HepG2 (cell line): ENCODE results near the gene WNT10A. TPM values are rescaled to one million over a fixed set of nuclear protein-coding genes. Genes with fewer than 3 reads are reported as not detected.

ENCODE experiments used
- ATAC-seq: fragments of 200-7000 bp; cut with Tn5 transposase; 3 replicates; pipeline ENCODE4 v1.9.1; 2020; ENCODE audit warnings: mild to moderate bottlenecking, moderate library complexity
- BruUV-seq: library from RNA; stranded (reverse); fragments of 400-500 nt; replicated peaks from 2 replicates; lab custom pipeline; 2021; lab: Mats Ljungman, UMichigan
- CTCF ChIA-PET: fragments of 300-600 bp; formaldehyde crosslinking; extraction: SDS; loops from one replicate; lab custom pipeline; 2021; ENCODE audit warnings: low total read pairs, inconsistent platforms, low intra/inter-chr PET ratio; lab: Yijun Ruan, JAX
- POLR2A ChIA-PET: fragments of 350-600 bp; sonication (Branson Sonifier 250); formaldehyde crosslinking; loops from one replicate; lab custom pipeline; 2020; ENCODE audit warnings: antibody characterized with exemption, inconsistent platforms; lab: Yijun Ruan, JAX
- DNase-seq: peaks from one replicate; pipeline ENCODE4 v3.0.0-alpha.2; 2015; ENCODE audit warnings: low spot score
- FAIRE-seq: peaks from 3 replicates; lab custom pipeline; 2011; peaks lifted over from hg19 to GRCh38; lab: Jason Lieb, UNC
- H2AFZ ChIP-seq: one replicate; pipeline ENCODE4 v1.6.1; 2011; ENCODE audit warnings: low read length, inconsistent platforms
- H3K27ac ChIP-seq: fragments of 300-600 bp; 3 replicates; pipeline ENCODE4 v1.8.0; 2011; ENCODE audit warnings: mixed run types, mild to moderate bottlenecking, mixed read lengths, low read length, inconsistent platforms; ENCODE audit not compliant: insufficient read depth; ENCODE audit errors: extremely low read length
- H3K27me3 ChIP-seq, 2 experiments: fragments of 200-600 bp in 1 of 2; 2 replicates in 1 of 2; 3 replicates in 1 of 2; pipeline versions ENCODE4 v1.6.0 to v1.8.0; 2011; ENCODE audit warnings: low read length in 2 of 2, mild to moderate bottlenecking in 2 of 2, moderate library complexity in 2 of 2, inconsistent platforms in 1 of 2; ENCODE audit not compliant: insufficient read depth in 2 of 2, control insufficient read depth in 1 of 2
- H3K36me3 ChIP-seq, 2 experiments: fragments of 200-600 bp in 1 of 2; replicated peaks in 1 of 2; 2 replicates in 1 of 2; 3 replicates in 1 of 2; pipeline versions ENCODE4 v1.5.1 to v1.8.0; 2011; ENCODE audit warnings: low read length in 2 of 2, inconsistent platforms in 1 of 2; ENCODE audit not compliant: insufficient read depth in 2 of 2, control insufficient read depth in 1 of 2
- H3K4me1 ChIP-seq: 2 replicates; pipeline ENCODE4 v1.5.1; 2012; ENCODE audit warnings: low read length, inconsistent platforms; ENCODE audit not compliant: insufficient read depth
- H3K4me2 ChIP-seq: 2 replicates; pipeline ENCODE4 v1.6.0; 2011; ENCODE audit warnings: low read depth, low read length, inconsistent platforms
- H3K4me3 ChIP-seq, 3 experiments: fragments of 200-600 bp in 1 of 3; sonication (generic), shearing (Covaris generic) in 1 of 3; replicated peaks in 1 of 3; 2 replicates each; pipeline ENCODE4 v1.5.1; 2011 to 2016; ENCODE audit warnings: low read length in 3 of 3, inconsistent platforms in 2 of 3, low read depth in 2 of 3, mild to moderate bottlenecking in 2 of 3, control low read depth in 1 of 3, mixed read lengths in 1 of 3; ENCODE audit not compliant: insufficient read depth in 1 of 3
- H3K79me2 ChIP-seq: one replicate; pipeline ENCODE4 v1.6.1; 2011; ENCODE audit warnings: low read length, inconsistent platforms; ENCODE audit not compliant: insufficient read depth
- H3K9ac ChIP-seq: 2 replicates; pipeline ENCODE4 v1.6.0; 2011; ENCODE audit warnings: mild to moderate bottlenecking, low read depth, low read length, inconsistent platforms; ENCODE audit not compliant: insufficient read depth
- H3K9me3 ChIP-seq: 2 replicates; pipeline ENCODE4 v1.5.1; 2012; ENCODE audit warnings: mild to moderate bottlenecking, low read length
- H4K20me1 ChIP-seq: 2 replicates; pipeline ENCODE4 v1.6.0; 2011; ENCODE audit warnings: inconsistent platforms, mild to moderate bottlenecking, low read length, moderate library complexity; ENCODE audit not compliant: insufficient read depth
- BRCA1 ChIP-seq: sonication (generic); formaldehyde crosslinking; IDR thresholded peaks from 2 replicates; pipeline ENCODE4 v1.4.0; 2020; ENCODE audit warnings: missing genetic modification reagents
- EZH2 ChIP-seq: conservative IDR thresholded peaks from 2 replicates; pipeline ENCODE4 v1.6.1; 2012; ENCODE audit warnings: mild to moderate bottlenecking, low read depth, low read length, moderate library complexity
- MTF2 ChIP-seq: sonication (generic); formaldehyde crosslinking; IDR thresholded peaks from 2 replicates; pipeline ENCODE4 v1.5.0; 2020; ENCODE audit warnings: missing genetic modification reagents, borderline replicate concordance
- ONECUT2 ChIP-seq: sonication (generic); formaldehyde crosslinking; IDR thresholded peaks from 2 replicates; pipeline ENCODE4 v1.4.0; 2020; ENCODE audit warnings: missing genetic modification reagents
- ZNF382 ChIP-seq: sonication (generic); formaldehyde crosslinking; IDR thresholded peaks from 2 replicates; pipeline ENCODE4 v1.5.0; 2020; ENCODE audit warnings: missing genetic modification reagents, mild to moderate bottlenecking, borderline replicate concordance
- ZNF768 ChIP-seq: sonication (generic); formaldehyde crosslinking; IDR thresholded peaks from 2 replicates; pipeline ENCODE4 v1.4.0; 2020; ENCODE audit warnings: missing genetic modification reagents
- WGBS: methylation state at CpG from one replicate; pipeline ENCODE4 v1.1.6; 2017; ENCODE audit warnings: low lambda C conversion rate; 5-methylcytosine and 5-hydroxymethylcytosine counted together
- in situ Hi-C: cut with HindIII; loops from 2 replicates; pipeline ENCODE4 v1.10.0; 2017; ENCODE audit warnings: low pct_unique_long_range_greater_than_20kb; ENCODE audit not compliant: extremely low pct_ligation_motif_present
- intact Hi-C: fragments of 100-400 bp; cut with micrococcal nuclease; formaldehyde crosslinking; loops from one replicate; pipeline ENCODE4 v1.10.0; 2022; ENCODE audit not compliant: unreplicated experiment
- polyA plus RNA-seq, 8 experiments: library from polyadenylated mRNA; depleted of rRNA in 3 of 8; stranded (reverse) in 7 of 8; unstranded in 1 of 8; fragments of >200 nt; fragmentation: Illumina TruSeq in 4 of 8; extraction: Trizol in 4 of 8; gene quantifications; 2 replicates each; pipeline versions ENCODE4 v1.2.1 to v1.2.3, GENCODE V29; 2011 to 2016; ENCODE audit warnings: low read depth in 4 of 8, missing spikeins in 1 of 8, mixed read lengths in 1 of 8; ENCODE audit not compliant: insufficient read depth in 1 of 8
- total RNA-seq, 5 experiments: library from RNA; depleted of rRNA; stranded (reverse); fragments of >200 nt; fragmentation: Illumina TruSeq; extraction: Trizol; gene quantifications; 2 replicates each; pipeline ENCODE4 v1.2.3, GENCODE V29; 2016; ENCODE audit warnings: low read depth in 1 of 5

WNT10A gene
- total and polyA plus RNA-seq, 2 of the 13 experiments (the other 11 are each of a cell fraction or from before 2014, with no cell fraction given) = 0.03 TPM; not detected in 1

DNA sequence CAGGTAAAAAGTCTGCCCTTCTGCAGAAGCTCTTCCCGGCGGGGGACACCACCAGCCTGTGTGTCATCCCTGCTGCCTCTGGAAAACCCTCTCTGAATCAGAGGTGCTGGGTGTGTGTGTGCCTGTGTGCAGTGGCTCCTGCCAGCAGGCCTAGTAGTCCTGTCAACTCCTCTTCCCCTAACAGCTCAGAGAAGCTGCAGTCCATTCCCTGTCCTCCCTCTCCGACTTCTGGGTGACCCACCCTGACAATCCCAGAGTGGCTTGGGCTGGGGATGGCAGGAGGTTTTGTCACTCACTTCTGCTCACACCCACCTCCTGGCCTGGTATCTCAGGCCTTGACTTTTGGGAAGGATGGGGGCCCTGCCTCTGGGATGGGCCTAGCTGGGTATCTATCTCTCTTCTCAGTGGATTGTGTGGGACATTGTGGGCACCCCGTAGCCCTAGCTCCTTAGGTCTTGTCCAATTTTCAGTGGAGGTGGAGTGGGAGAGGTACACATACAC, 2.3 kb downstream of the WNT10A start:
- peaks cover 36 to 91% of the 10 kb centered on the region in 2 experiments for H3K27me3 ChIP-seq
- H2AFZ ChIP-seq = no peak overlapping the region
- no peak for DNase-seq
- no peaks in the 10 kb centered on the region for H3K36me3 ChIP-seq
- ATAC-seq = no peak
- in situ Hi-C loops (no loop called here), intact Hi-C loops (no loop called here)
- BruUV-seq = no TSS peak
- no peaks in the 10 kb centered on the region for H3K79me2 ChIP-seq
- no peaks in the 10 kb centered on the region for H3K9me3 ChIP-seq
- no peak overlapping the region for H3K4me3 ChIP-seq
- no peak for TF ChIP-seq ONECUT2 (CRISPR knock-in tag)
- TF ChIP-seq ZNF768 (CRISPR knock-in tag) = peak; percentile 59; the same call in 1 of the 2 replicates
- TF ChIP-seq BRCA1 (CRISPR knock-in tag) = no peak
- TF ChIP-seq MTF2 (CRISPR knock-in tag) = 0 out of 2 replicates have a peak, but pooled peaks have one; percentile 38
- TF ChIP-seq ZNF382 (CRISPR knock-in tag) = no peak
- peak; percentile 96 for TF ChIP-seq EZH2
- ChIA-PET CTCF (no interaction called here), POLR2A (no interaction called here)
- 0 out of 2 replicates have a peak overlapping the region, but pooled peaks have one; percentile 4 for H3K4me2 ChIP-seq
- WGBS = 49% methylated on average over 4 of the region's 4 CpGs
- no peak overlapping the region for H3K27ac ChIP-seq
- H3K9ac ChIP-seq = no peak overlapping the region
- H4K20me1 ChIP-seq = peaks cover 4% of the 10 kb centered on the region; the same call in 1 of the 2 replicates
- H3K4me1 ChIP-seq = peaks cover 14% of the 10 kb centered on the region
- no peak for FAIRE-seq
